PC-9 (cell line): ENCODE results near the gene PLCG2.

Source experiments
- EZH2 ChIP-seq: fragments of 200-600 bp; sonication (generic); IDR thresholded peaks from 2 replicates; pipeline ENCODE4 v1.8.0; 2017; ENCODE audit warnings: antibody characterized with exemption, low read depth
- TF ChIP-seq, protein P1 (sequence below): fragments of 200-600 bp; sonication (generic); conservative IDR thresholded peaks from 2 replicates; pipeline ENCODE4 v1.6.1; 2017; ENCODE audit warnings: mixed run types, antibody characterized with exemption, mild to moderate bottlenecking, moderate library complexity

DNA sequence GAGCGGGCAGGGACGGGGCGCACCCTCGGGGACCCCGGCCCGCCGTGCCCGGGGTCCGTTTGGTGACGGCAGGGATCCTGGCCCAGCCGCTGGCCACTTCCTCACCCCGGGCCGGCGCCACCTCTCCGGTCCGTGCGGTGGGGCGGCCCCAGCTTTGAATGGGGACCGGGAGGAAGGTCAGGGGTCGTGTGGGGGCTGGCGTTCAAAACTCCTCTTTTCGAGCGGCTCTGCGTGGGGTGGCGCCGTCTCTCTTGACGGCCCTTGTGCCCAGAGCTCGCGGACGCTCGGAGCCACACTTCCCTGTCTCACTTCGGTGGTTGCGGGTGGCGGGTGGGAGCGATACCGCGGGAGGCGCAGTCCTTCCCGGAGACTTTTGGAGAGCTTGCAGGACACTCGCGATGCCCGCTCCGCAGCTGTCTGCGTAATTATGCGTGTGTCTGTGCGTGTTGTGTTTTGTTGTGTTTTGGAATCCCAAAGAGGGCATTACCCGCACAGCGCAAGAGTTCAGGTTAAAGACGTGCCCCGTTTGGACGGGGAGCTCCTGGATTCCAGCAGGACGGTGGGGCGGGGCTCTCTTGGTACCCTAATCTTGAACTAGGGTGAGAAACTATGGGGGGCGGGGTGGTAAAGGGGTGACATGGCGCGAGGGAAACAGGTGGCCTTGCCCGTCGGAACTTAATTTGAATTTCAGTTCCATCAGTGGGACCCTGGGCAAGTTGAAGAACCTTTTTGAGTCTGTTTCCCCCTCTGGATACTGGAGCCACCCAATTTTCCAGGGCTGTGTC is 637 bp downstream of the PLCG2 start:
- TF ChIP-seq, protein P1, sequence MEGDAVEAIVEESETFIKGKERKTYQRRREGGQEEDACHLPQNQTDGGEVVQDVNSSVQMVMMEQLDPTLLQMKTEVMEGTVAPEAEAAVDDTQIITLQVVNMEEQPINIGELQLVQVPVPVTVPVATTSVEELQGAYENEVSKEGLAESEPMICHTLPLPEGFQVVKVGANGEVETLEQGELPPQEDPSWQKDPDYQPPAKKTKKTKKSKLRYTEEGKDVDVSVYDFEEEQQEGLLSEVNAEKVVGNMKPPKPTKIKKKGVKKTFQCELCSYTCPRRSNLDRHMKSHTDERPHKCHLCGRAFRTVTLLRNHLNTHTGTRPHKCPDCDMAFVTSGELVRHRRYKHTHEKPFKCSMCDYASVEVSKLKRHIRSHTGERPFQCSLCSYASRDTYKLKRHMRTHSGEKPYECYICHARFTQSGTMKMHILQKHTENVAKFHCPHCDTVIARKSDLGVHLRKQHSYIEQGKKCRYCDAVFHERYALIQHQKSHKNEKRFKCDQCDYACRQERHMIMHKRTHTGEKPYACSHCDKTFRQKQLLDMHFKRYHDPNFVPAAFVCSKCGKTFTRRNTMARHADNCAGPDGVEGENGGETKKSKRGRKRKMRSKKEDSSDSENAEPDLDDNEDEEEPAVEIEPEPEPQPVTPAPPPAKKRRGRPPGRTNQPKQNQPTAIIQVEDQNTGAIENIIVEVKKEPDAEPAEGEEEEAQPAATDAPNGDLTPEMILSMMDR, result no peak
- no peak for TF ChIP-seq EZH2
